Measurements from ENCODE around the gene RUNX2.

DNA sequence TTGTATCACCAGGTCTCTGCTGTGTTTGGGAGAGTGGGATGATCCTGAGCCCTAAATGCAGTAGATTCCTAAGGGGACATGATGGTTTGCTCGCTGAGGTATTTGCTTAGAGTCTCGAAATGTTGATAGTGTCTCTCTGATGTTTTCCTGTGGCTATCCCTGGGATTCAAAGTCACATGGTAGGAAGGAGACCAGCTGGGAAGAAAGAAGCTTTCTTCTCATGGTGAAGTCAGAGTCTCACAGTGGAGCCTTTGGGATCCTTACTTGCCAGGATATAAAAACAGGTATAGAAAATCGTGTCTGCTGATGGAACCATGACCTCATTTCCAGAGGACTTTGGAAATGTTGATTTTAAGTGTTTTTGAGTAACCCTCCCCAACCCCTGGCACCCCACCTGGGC lies 308.9 kb downstream of the RUNX2 start:
- TF ChIP-seq CTCF (IDR thresholded peaks at IDR 0.05; ENCODE audit: insufficient read depth, low read depth, low read length), result no peak
- no peak for TF ChIP-seq EZH2 (IDR thresholded peaks at IDR 0.05; ENCODE audit: insufficient read depth, low read length)
